A549 (cell line): ENCODE measurements around the gene INSYN2B. TPM values are rescaled to one million over a fixed set of nuclear protein-coding genes. Genes with fewer than 3 reads are reported as not detected.

ENCODE experiments used
- ATAC-seq, 2 experiments: fragments of 200-7000 bp in 1 of 2; fragments of >200 bp in 1 of 2; cut with Nextera tagmentation in 1 of 2; cut with Tn5 transposase in 1 of 2; 3 replicates each; pipeline versions ENCODE4 v1.8.0 to v1.9.1; 2018 to 2020; ENCODE audit warnings: mild to moderate bottlenecking in 1 of 2, moderate library complexity in 1 of 2
- CTCF ChIA-PET: fragments of 300-600 bp; sonication (Branson Sonifier 250); formaldehyde crosslinking; extraction: SDS; loops from one replicate; lab custom pipeline; 2021; ENCODE audit warnings: antibody characterized with exemption, inconsistent platforms; lab: Yijun Ruan, JAX
- POLR2A ChIA-PET: fragments of 350-600 bp; formaldehyde crosslinking; extraction: SDS; loops from one replicate; lab custom pipeline; 2021; ENCODE audit warnings: antibody characterized with exemption, inconsistent platforms; lab: Yijun Ruan, JAX
- DNase-seq, 2 experiments: peaks; one replicate each; pipeline versions ENCODE4 v3.0.0 to v3.0.0-alpha.2; 2011 to 2016; ENCODE audit warnings: low read depth in 1 of 2, low spot score in 1 of 2
- FAIRE-seq: peaks from 2 replicates; lab custom pipeline; 2011; peaks lifted over from hg19 to GRCh38; lab: Jason Lieb, UNC
- H3K27ac ChIP-seq, 2 experiments: fragments of >200 bp; sonication (Bioruptor Twin); formaldehyde crosslinking; 3 replicates each; pipeline ENCODE4 v1.5.1; 2016 to 2017
- H3K4me1 ChIP-seq: fragments of >200 bp; sonication (Bioruptor Twin); formaldehyde crosslinking; 3 replicates; pipeline ENCODE4 v1.6.1; 2016
- H3K4me2 ChIP-seq: fragments of >200 bp; sonication (Bioruptor Twin); formaldehyde crosslinking; 3 replicates; pipeline ENCODE4 v1.6.1; 2016
- H3K4me3 ChIP-seq: fragments of >200 bp; sonication (Bioruptor Twin); formaldehyde crosslinking; 3 replicates; pipeline ENCODE4 v1.5.1; 2016
- H3K9me3 ChIP-seq: fragments of >200 bp; sonication (Bioruptor Twin); formaldehyde crosslinking; 3 replicates; pipeline ENCODE4 v1.6.1; 2016
- BCL3 ChIP-seq: fragments of >200 bp; sonication (Bioruptor Twin); formaldehyde crosslinking; IDR thresholded peaks from 3 replicates; pipeline ENCODE4 v1.6.1; 2016
- CBX8 ChIP-seq: fragments of 200-600 bp; sonication (generic); IDR thresholded peaks from 2 replicates; pipeline ENCODE4 v1.6.1; 2016
- CHD4 ChIP-seq: fragments of 200-600 bp; sonication (generic); IDR thresholded peaks from 2 replicates; pipeline ENCODE4 v1.6.1; 2016; ENCODE audit warnings: antibody characterized with exemption, mild to moderate bottlenecking, borderline replicate concordance
- CTCF ChIP-seq: fragments of >200 bp; sonication (Bioruptor Twin); formaldehyde crosslinking; IDR thresholded peaks from 3 replicates; pipeline ENCODE4 v1.5.1; 2016
- EHF ChIP-seq: fragments of 250-450 bp; sonication (Bioruptor Pico); IDR thresholded peaks from 2 replicates; pipeline ENCODE4 v1.5.0; 2020; ENCODE audit warnings: mild to moderate bottlenecking
- ESRRA ChIP-seq: fragments of 150-350 bp; IDR thresholded peaks from 2 replicates; pipeline ENCODE4 v1.6.1; 2014; ENCODE audit warnings: mild to moderate bottlenecking, low read length, borderline replicate concordance
- FOSL2 ChIP-seq, 2 experiments: fragments of 450-650 bp in 1 of 2; fragments of >200 bp in 1 of 2; sonication (Bioruptor Twin) in 1 of 2; formaldehyde crosslinking; IDR thresholded peaks; 2 replicates each; pipeline versions ENCODE4 v1.5.0 to v1.6.1; 2016 to 2020; ENCODE audit warnings: mild to moderate bottlenecking in 1 of 2, moderate library complexity in 1 of 2
- FOXS1 ChIP-seq: fragments of 250-450 bp; sonication (Bioruptor Pico); IDR thresholded peaks from 2 replicates; pipeline ENCODE4 v1.5.0; 2020; ENCODE audit warnings: mild to moderate bottlenecking, moderate library complexity
- HEYL ChIP-seq: fragments of 250-450 bp; sonication (Bioruptor Pico); IDR thresholded peaks from 2 replicates; pipeline ENCODE4 v1.8.0; 2021; ENCODE audit warnings: mild to moderate bottlenecking, moderate library complexity
- HOXA7 ChIP-seq: fragments of 250-450 bp; sonication (Bioruptor Pico); IDR thresholded peaks from 2 replicates; pipeline ENCODE4 v1.5.0; 2020; ENCODE audit warnings: mild to moderate bottlenecking, moderate library complexity
- HOXB13 ChIP-seq: fragments of 250-450 bp; sonication (Bioruptor Pico); IDR thresholded peaks from 2 replicates; pipeline ENCODE4 v1.5.0; 2020; ENCODE audit warnings: low read depth, mild to moderate bottlenecking, moderate library complexity
- KDM1A ChIP-seq: fragments of 200-600 bp; sonication (generic); IDR thresholded peaks from 2 replicates; pipeline ENCODE4 v1.6.1; 2016; ENCODE audit warnings: low read depth, mild to moderate bottlenecking
- MAFK ChIP-seq: fragments of 450-650 bp; IDR thresholded peaks from 2 replicates; pipeline ENCODE4 v1.6.1; 2014; ENCODE audit not compliant: partially characterized antibody
- MAX ChIP-seq: IDR thresholded peaks from 2 replicates; pipeline ENCODE4 v1.6.1; 2012
- MAZ ChIP-seq: fragments of 150-350 bp; IDR thresholded peaks from 2 replicates; pipeline ENCODE4 v1.6.1; 2014; ENCODE audit warnings: antibody characterized with exemption, low read depth, low read length, borderline replicate concordance
- MYC ChIP-seq: IDR thresholded peaks from 2 replicates; pipeline ENCODE4 v1.6.1; 2012; ENCODE audit warnings: mild to moderate bottlenecking, inconsistent platforms, low read length, improper control_type of control experiment, borderline replicate concordance
- NFE2L2 ChIP-seq: fragments of 150-350 bp; conservative IDR thresholded peaks from 2 replicates; pipeline ENCODE4 v1.6.1; 2014; ENCODE audit warnings: low read length
- NR3C1 ChIP-seq: fragments of >200 bp; sonication (Bioruptor Twin); formaldehyde crosslinking; IDR thresholded peaks from 3 replicates; pipeline ENCODE4 v1.6.1; 2017
- PBX3 ChIP-seq: IDR thresholded peaks from 2 replicates; pipeline ENCODE4 v1.6.1; 2012
- PHF8 ChIP-seq: fragments of 200-600 bp; sonication (generic); IDR thresholded peaks from 2 replicates; pipeline ENCODE4 v1.6.1; 2016; ENCODE audit warnings: low read depth, mild to moderate bottlenecking, antibody characterized with exemption, moderate library complexity, borderline replicate concordance
- POLR2A ChIP-seq: IDR thresholded peaks from 2 replicates; pipeline ENCODE4 v1.6.1; 2012; ENCODE audit warnings: mild to moderate bottlenecking, low read length
- RAD21 ChIP-seq, 2 experiments: fragments of >200 bp in 1 of 2; sonication (Bioruptor Twin) in 1 of 2; formaldehyde crosslinking in 1 of 2; IDR thresholded peaks in 1 of 2; conservative IDR thresholded peaks in 1 of 2; 2 replicates in 1 of 2; 3 replicates in 1 of 2; pipeline ENCODE4 v1.6.1; 2012 to 2018; ENCODE audit warnings: inconsistent platforms in 1 of 2
- RCOR1 ChIP-seq: fragments of 150-350 bp; IDR thresholded peaks from 2 replicates; pipeline ENCODE4 v1.6.1; 2014; ENCODE audit warnings: antibody characterized with exemption, low read length, low read depth
- REST ChIP-seq: fragments of 200-600 bp; sonication (generic); IDR thresholded peaks from 2 replicates; pipeline ENCODE4 v1.6.1; 2016; ENCODE audit warnings: antibody characterized with exemption, mild to moderate bottlenecking, moderate library complexity
- RNF2 ChIP-seq: fragments of 200-600 bp; sonication (generic); IDR thresholded peaks from 2 replicates; pipeline ENCODE4 v1.6.1; 2016; ENCODE audit warnings: low read depth, mild to moderate bottlenecking, antibody characterized with exemption, moderate library complexity, borderline replicate concordance
- SMC3 ChIP-seq: fragments of >200 bp; sonication (Bioruptor Twin); formaldehyde crosslinking; IDR thresholded peaks from 3 replicates; pipeline ENCODE4 v1.6.1; 2018; ENCODE audit warnings: inconsistent platforms
- TP53 ChIP-seq: fragments of 250-450 bp; sonication (Bioruptor Pico); IDR thresholded peaks from 2 replicates; pipeline ENCODE4 v1.5.0; 2021; ENCODE audit warnings: mild to moderate bottlenecking, moderate library complexity
- USF2 ChIP-seq: fragments of 450-650 bp; IDR thresholded peaks from 2 replicates; pipeline ENCODE4 v1.6.1; 2014; ENCODE audit warnings: antibody characterized with exemption
- ZC3H11A ChIP-seq: fragments of 450-650 bp; IDR thresholded peaks from 2 replicates; pipeline ENCODE4 v1.6.1; 2014; ENCODE audit warnings: antibody characterized with exemption, mild to moderate bottlenecking
- whole genome bisulfite sequencing: methylation state at CpG from one replicate; pipeline ENCODE4 v1.1.6; 2017; ENCODE audit errors: missing lambda C conversion rate; 5-methylcytosine and 5-hydroxymethylcytosine counted together
- polyA plus RNA-seq, 4 experiments: library from polyadenylated mRNA; depleted of rRNA in 3 of 4; stranded (reverse); fragments of >200 nt; fragmentation: RNase III in 1 of 4; extraction: RNeasy Plus Mini Kit Qiagen cat#74134 plus additional on column Dnase treatment in 1 of 4; gene quantifications; 2 replicates in 3 of 4; 3 replicates in 1 of 4; pipeline ENCODE4 v1.2.3, GENCODE V29; 2011 to 2017

INSYN2B gene
- polyA plus RNA-seq, 2 of the 4 experiments (the other 2 are of a cell fraction) = 0.26 to 0.46 TPM

GRCh38 chr5:169840405-169840804 is 139.9 kb downstream of the INSYN2B start:
- H3K4me2 ChIP-seq = no peak overlapping the region
- no peaks in the 10 kb centered on the region for H3K9me3 ChIP-seq
- H3K4me1 ChIP-seq = no peaks in the 10 kb centered on the region
- no peak overlapping the region for H3K4me3 ChIP-seq
- FAIRE-seq (no peak), ATAC-seq (no peak), DNase-seq (no peak)
- no peak overlapping the region for H3K27ac ChIP-seq
- WGBS = 83% methylated on average over 3 of the region's 3 CpGs
- TF ChIP-seq USF2 = no peak
- TF ChIP-seq BCL3 = no peak
- TF ChIP-seq MAZ = no peak
- TF ChIP-seq MAFK = no peak
- TF ChIP-seq CBX8 = no peak
- no peak for TF ChIP-seq REST
- no peak for TF ChIP-seq ZC3H11A
- no peak for TF ChIP-seq NFE2L2
- TF ChIP-seq TP53 (CRISPR knock-in tag) = no peak
- TF ChIP-seq RCOR1 = no peak
- no peak for TF ChIP-seq MYC
- TF ChIP-seq POLR2A = no peak
- TF ChIP-seq HOXA7 = no peak
- TF ChIP-seq HOXB13 = no peak
- no peak for TF ChIP-seq SMC3
- TF ChIP-seq FOXS1 (CRISPR knock-in tag) = no peak
- CTCF ChIA-PET = interaction anchor here (2.3 kb wide), 1 partner anchor 11 kb away, joined by 6 read pairs; no protein-coding TSS in a partner anchor
- POLR2A ChIA-PET = no interaction called here

GRCh38 chr5:169838688-169839087 is 141.6 kb downstream of the INSYN2B start:
- H3K27ac ChIP-seq = no peak overlapping the region
- no peak for DNase-seq
- no peak for FAIRE-seq

More at GRCh38 chr5:169838688-169839087, 141.6 kb downstream of the INSYN2B start:
- WGBS = 81% methylated on average over 3 of the region's 3 CpGs
- TF ChIP-seq RCOR1 (no peak), EHF (CRISPR knock-in tag) (no peak), KDM1A (no peak), TP53 (CRISPR knock-in tag) (no peak), RNF2 (no peak), ESRRA (no peak), CHD4 (no peak), PHF8 (no peak), MAFK (no peak), CTCF (no peak), HEYL (no peak), ZC3H11A (no peak), RAD21 (conservative IDR thresholded peaks at IDR 0.05 in 1 of 2, IDR thresholded peaks at IDR 0.05 in 1 of 2) (no peak), PBX3 (no peak), HOXA7 (no peak), NFE2L2 (no peak), MAX (no peak), NR3C1 (no peak), FOSL2 (IDR thresholded peaks at IDR 0.05) (no peak), FOSL2 (CRISPR knock-in tag; IDR thresholded peaks at IDR 0.05) (no peak)
- no peak overlapping the region for H3K4me3 ChIP-seq
- no peaks in the 10 kb centered on the region for H3K9me3 ChIP-seq
- CTCF ChIA-PET = interaction anchor here (1.9 to 2.3 kb wide), 2 partner anchors 10 to 142 kb away, joined by 4 to 6 read pairs; partner anchors contain the start of gene INSYN2B
- H3K4me1 ChIP-seq = no peaks in the 10 kb centered on the region
- ATAC-seq = no peak
- POLR2A ChIA-PET = no interaction called here
- no peak overlapping the region for H3K4me2 ChIP-seq
